NOMO-1 (cell line): ENCODE measurements around the gene FRRS1L.

ENCODE experiments used
- DNase-seq, 2 experiments: peaks; one replicate each; lab custom pipeline; 2025; ENCODE audit not compliant: unreplicated experiment in 2 of 2; lab: John Stamatoyannopoulos, UW

FRRS1L gene

GRCh38 chr9:109108318-109108717, 58.7 kb downstream of the FRRS1L start:
- DNase-seq, result peak; percentile 32 to 72

- DNase-seq, result no peak
Measured at GRCh38 chr9:109107402-109108240, 59.4 kb downstream of the FRRS1L start.

GRCh38 chr9:109101810-109102209, 65.2 kb downstream of the FRRS1L start:
- peak in 1 of 2 experiments; percentile 19 for DNase-seq

- DNase-seq, result no peak
Measured at GRCh38 chr9:109101202-109101595, 65.8 kb downstream of the FRRS1L start.

- DNase-seq, result no peak
Measured at GRCh38 chr9:109100543-109101201, 66.4 kb downstream of the FRRS1L start.

GRCh38 chr9:109098960-109099308, 68.1 kb downstream of the FRRS1L start:
- DNase-seq, result no peak

GRCh38 chr9:109098171-109098959, 68.7 kb downstream of the FRRS1L start:
- no peak for DNase-seq

- no peak for DNase-seq
Measured at GRCh38 chr9:109097146-109097545, 69.9 kb downstream of the FRRS1L start.

- no peak for DNase-seq
Measured at GRCh38 chr9:109095321-109095720, 71.7 kb downstream of the FRRS1L start.

- DNase-seq, result no peak
Measured at GRCh38 chr9:109094268-109094667, 72.8 kb downstream of the FRRS1L start.

GRCh38 chr9:109092587-109092986, 74.5 kb downstream of the FRRS1L start:
- no peak for DNase-seq

- DNase-seq, result no peak
Measured at GRCh38 chr9:109092051-109092580, 74.9 kb downstream of the FRRS1L start.

- no peak for DNase-seq
Measured at GRCh38 chr9:109088221-109088620, 78.8 kb downstream of the FRRS1L start.

GRCh38 chr9:109087795-109088194, 79.3 kb downstream of the FRRS1L start:
- no peak for DNase-seq

- DNase-seq, result peak; percentile 22 to 76
Measured at GRCh38 chr9:109086221-109086620, 80.8 kb downstream of the FRRS1L start.

- no peak for DNase-seq
Measured at GRCh38 chr9:109085510-109085909, 81.5 kb downstream of the FRRS1L start.

GRCh38 chr9:109083813-109084405, 83.1 kb downstream of the FRRS1L start:
- DNase-seq, result no peak

GRCh38 chr9:109083141-109083540, 83.9 kb downstream of the FRRS1L start:
- no peak for DNase-seq

- DNase-seq, result no peak
Measured at GRCh38 chr9:109082091-109082620, 84.9 kb downstream of the FRRS1L start.
